Activated CD4-positive, CD25-positive, alpha-beta regulatory T cell (primary cell): ENCODE data around the gene PHPT1.
"Not testable (repeated sequence)": the region's sequence is repeated elsewhere in the genome, so short reads cannot be mapped to it uniquely, and the experiment has no call there.

Experiments used
- DNase-seq, 4 experiments: peaks; one replicate each; lab custom pipeline; 2025; lab: John Stamatoyannopoulos, UW

Gene PHPT1

GRCh38 chr9:136849038-136849959 lies at the start of gene PHPT1:
Gene PHPT1, plus strand, starts transcription at chr9:136849409. Its CDS starts 22 bp downstream, at chr9:136849431.
- peak; percentile 89 to 93 (median 92) for DNase-seq

GRCh38 chr9:136799854-136800657 lies 49.2 kb upstream of the PHPT1 start:
- peak; percentile 84 to 94 (median 88) for DNase-seq

- DNase-seq, result no peak
These were observed 46.9 kb upstream of the PHPT1 start for GRCh38 chr9:136802321-136802720.

- not testable (repeated sequence) for DNase-seq
These were observed 46.1 kb upstream of the PHPT1 start for GRCh38 chr9:136803009-136803550.

- no peak for DNase-seq
These were observed 45.4 kb upstream of the PHPT1 start for GRCh38 chr9:136803551-136804508.

GRCh38 chr9:136804509-136805206 lies 44.6 kb upstream of the PHPT1 start:
- DNase-seq, result no peak

GRCh38 chr9:136805207-136805740 lies 43.9 kb upstream of the PHPT1 start:
- DNase-seq, result no peak

- no peak for DNase-seq
These were observed 43.1 kb upstream of the PHPT1 start for GRCh38 chr9:136806067-136806466.

- DNase-seq, result no peak
These were observed 42.5 kb upstream of the PHPT1 start for GRCh38 chr9:136806631-136807201.

- peak; percentile 51 to 68 (median 60) for DNase-seq
These were observed 41.7 kb upstream of the PHPT1 start, which contains the start of gene RABL6 for GRCh38 chr9:136807281-136808074. Gene RABL6, plus strand, starts transcription at chr9:136807948. Its CDS starts 249 bp downstream, at chr9:136808197.

- DNase-seq, result peak in 2 of 4 experiments; percentile 19 to 28
These were observed 41.0 kb upstream of the PHPT1 start for GRCh38 chr9:136808075-136808805.

GRCh38 chr9:136808806-136809158 lies 40.4 kb upstream of the PHPT1 start:
- DNase-seq, result no peak

- no peak for DNase-seq
These were observed 34.3 kb upstream of the PHPT1 start for GRCh38 chr9:136814725-136815421.

GRCh38 chr9:136815422-136815782 lies 33.8 kb upstream of the PHPT1 start:
- no peak for DNase-seq

GRCh38 chr9:136820971-136821825 lies 28.0 kb upstream of the PHPT1 start:
- DNase-seq, result no peak

GRCh38 chr9:136821826-136822544 lies 27.2 kb upstream of the PHPT1 start:
- DNase-seq, result no peak
